Right renal cortex interstitium (tissue), 3 donors: ENCODE data around the gene TMC4. TPM values are rescaled to one million over a fixed set of nuclear protein-coding genes. Genes with fewer than 3 reads are reported as not detected.

ENCODE experiments used
- polyA plus RNA-seq, 3 donors: library from polyadenylated mRNA; unstranded; fragments of 120-200 nt; gene quantifications; one replicate each; pipeline ENCODE4 v1.2.1, GENCODE V29; 2013; ENCODE audit not compliant: insufficient read length in 3 of 3

Gene TMC4
- polyA plus RNA-seq, 3 donors, result 23.0 to 33.2 (median 25.3) TPM

Other genes with a start within 250 kb of the TMC4 start
- under 1 TPM; 0.17 to 0.21 (median 0.20) TPM for gene CACNG8, start 210.2 kb downstream of the TMC4 start, polyA plus RNA-seq
- under 1 TPM; 0.44 to 0.74 (median 0.71) TPM for gene CACNG6, start 181.5 kb downstream of the TMC4 start, polyA plus RNA-seq
- under 1 TPM in 2 of 3 donors, not detected in 1; 0.23 to 0.42 TPM for gene VSTM1, start 109.3 kb downstream of the TMC4 start, polyA plus RNA-seq
- gene TARM1, start 91.8 kb downstream of the TMC4 start, polyA plus RNA-seq, result not detected
- under 1 TPM; 0.11 to 0.20 (median 0.18) TPM for gene OSCAR, start 72.4 kb downstream of the TMC4 start, polyA plus RNA-seq
- gene NDUFA3, start 70.3 kb downstream of the TMC4 start, polyA plus RNA-seq, result 100 to 1,000 TPM in 1 of 3 donors, 10 to 100 TPM in 2; 87.3 to 113 (median 96.6) TPM
- 10 to 100 TPM; 11.9 to 13.8 (median 12.3) TPM for gene TFPT, start 57.5 kb downstream of the TMC4 start, polyA plus RNA-seq
- 10 to 100 TPM; 70.4 to 75.2 (median 72.5) TPM for gene PRPF31, start 57.4 kb downstream of the TMC4 start, polyA plus RNA-seq
- gene CNOT3, start 35.4 kb downstream of the TMC4 start, polyA plus RNA-seq, result 10 to 100 TPM; 64.7 to 74.7 (median 70.8) TPM
- 1 to 10 TPM; 7.3 to 7.6 (median 7.6) TPM for gene LENG1, start 13.4 kb downstream of the TMC4 start, polyA plus RNA-seq
- gene MBOAT7, start 16.4 kb upstream of the TMC4 start, polyA plus RNA-seq, result 10 to 100 TPM; 44.6 to 60.5 (median 54.0) TPM
- gene TSEN34, start 18.1 kb upstream of the TMC4 start, polyA plus RNA-seq, result 10 to 100 TPM; 41.3 to 49.2 (median 42.1) TPM
- 1,000 to 10,000 TPM; 1,272 to 1,378 (median 1,292) TPM for gene RPS9, start 27.7 kb upstream of the TMC4 start, polyA plus RNA-seq
- 1 to 10 TPM in 1 of 3 donors, under 1 TPM in 2; 0.74 to 1.1 (median 1.00) TPM for gene LILRB3, start 49.8 kb upstream of the TMC4 start, polyA plus RNA-seq
- gene LILRA6, start 69.6 kb upstream of the TMC4 start, polyA plus RNA-seq, result under 1 TPM; 0.37 to 0.42 (median 0.39) TPM
- 1 to 10 TPM; 1.3 to 1.5 (median 1.4) TPM for gene LILRB5, start 84.1 kb upstream of the TMC4 start, polyA plus RNA-seq
- 1 to 10 TPM in 2 of 3 donors, under 1 TPM in 1; 0.85 to 1.2 (median 1.1) TPM for gene LILRB2, start 108.0 kb upstream of the TMC4 start, polyA plus RNA-seq
- gene LILRA5, start 140.0 kb upstream of the TMC4 start, polyA plus RNA-seq, result under 1 TPM; 0.23 to 0.62 (median 0.31) TPM
- gene LILRA4, start 166.0 kb upstream of the TMC4 start, polyA plus RNA-seq, result under 1 TPM in 2 of 3 donors, not detected in 1; 0.14 to 0.29 TPM
- 1 to 10 TPM; 3.1 to 5.1 (median 3.7) TPM for gene LAIR1, start 191.8 kb upstream of the TMC4 start, polyA plus RNA-seq
- gene TTYH1, start 242.3 kb upstream of the TMC4 start, polyA plus RNA-seq, result 1 to 10 TPM; 6.2 to 7.0 (median 6.9) TPM